HFFc6 (cell line): ENCODE results near the gene RAPGEF1. TPM values are rescaled to one million over a fixed set of nuclear protein-coding genes. Genes with fewer than 3 reads are reported as not detected.
"Not testable (repeated sequence)": the region's sequence is repeated elsewhere in the genome, so short reads cannot be mapped to it uniquely, and the experiment has no call there.

Experiments used
- DNase-seq: peaks from one replicate; pipeline ENCODE4 v3.0.0-alpha.2; 2018
- H3K27ac Mint-ChIP-seq: 2 replicates; pipeline ENCODE4 v1.8.0; 2020; ENCODE audit warnings: mild to moderate bottlenecking, mixed read lengths
- H3K27me3 Mint-ChIP-seq: 2 replicates; pipeline ENCODE4 v1.8.0; 2021; ENCODE audit warnings: mild to moderate bottlenecking, moderate library complexity, mixed read lengths; ENCODE audit not compliant: insufficient read depth
- H3K36me3 Mint-ChIP-seq: 2 replicates; pipeline ENCODE4 v1.8.0; 2021; ENCODE audit warnings: low read depth, mixed read lengths
- H3K4me1 Mint-ChIP-seq: 2 replicates; pipeline ENCODE4 v1.8.0; 2020; ENCODE audit warnings: low read depth, mixed read lengths
- H3K4me3 Mint-ChIP-seq: 2 replicates; pipeline ENCODE4 v1.8.0; 2020; ENCODE audit warnings: mild to moderate bottlenecking, moderate library complexity, mixed read lengths
- H3K9me3 Mint-ChIP-seq: 2 replicates; pipeline ENCODE4 v1.8.0; 2020; ENCODE audit warnings: mild to moderate bottlenecking, mixed read lengths
- total RNA-seq, 6 experiments: library from RNA; stranded (reverse); fragmentation: NEBNext Ultra II Directional; extraction: Animal tissue kit (Norgen Biotek cat#: 25700); gene quantifications; 2 replicates in 1 of 6; 3 replicates in 5 of 6; pipeline ENCODE4 v1.2.3, GENCODE V29; 2021
- TF ChIP-seq, protein P1 (sequence below): fragments of 200-600 bp; sonication (generic); IDR thresholded peaks from 2 replicates; pipeline ENCODE4 v1.5.0; 2021; ENCODE audit warnings: antibody characterized with exemption, mild to moderate bottlenecking

Gene RAPGEF1
- total RNA-seq, 6 experiments from 2014 or later, result 38.6 to 46.6 (median 42.3) TPM

DNA sequence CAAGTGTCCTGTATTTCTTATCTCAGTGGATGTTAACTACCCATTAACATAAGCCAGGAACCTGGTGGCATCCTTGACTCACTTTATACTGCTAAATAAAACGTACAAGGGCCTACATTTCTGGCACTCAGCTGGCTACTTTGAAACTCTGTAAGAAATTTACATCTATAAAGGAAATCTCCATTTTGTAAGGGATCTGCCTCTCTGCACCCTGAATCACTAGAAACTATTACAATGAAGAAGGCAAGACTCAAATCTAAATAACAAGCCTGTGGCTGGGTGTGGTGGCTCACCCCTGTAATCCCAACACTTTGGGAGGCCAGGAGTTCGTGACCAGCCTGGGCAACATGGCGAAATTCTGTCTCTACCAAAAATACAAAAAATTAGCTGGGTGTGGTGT is 51.5 kb downstream of the RAPGEF1 start:
- Mint-ChIP-seq H3K9me3 (no peaks in the 10 kb centered on the region), H3K4me1 (no peaks in the 10 kb centered on the region; the same call in 1 of the 2 replicates), H3K27me3 (no peaks in the 10 kb centered on the region; the same call in 1 of the 2 replicates), H3K27ac (no peak overlapping the region), H3K4me3 (no peak overlapping the region), H3K36me3 (peaks cover 10% of the 10 kb centered on the region; the same call in 1 of the 2 replicates)
- DNase-seq, result no peak
- TF ChIP-seq, protein P1, sequence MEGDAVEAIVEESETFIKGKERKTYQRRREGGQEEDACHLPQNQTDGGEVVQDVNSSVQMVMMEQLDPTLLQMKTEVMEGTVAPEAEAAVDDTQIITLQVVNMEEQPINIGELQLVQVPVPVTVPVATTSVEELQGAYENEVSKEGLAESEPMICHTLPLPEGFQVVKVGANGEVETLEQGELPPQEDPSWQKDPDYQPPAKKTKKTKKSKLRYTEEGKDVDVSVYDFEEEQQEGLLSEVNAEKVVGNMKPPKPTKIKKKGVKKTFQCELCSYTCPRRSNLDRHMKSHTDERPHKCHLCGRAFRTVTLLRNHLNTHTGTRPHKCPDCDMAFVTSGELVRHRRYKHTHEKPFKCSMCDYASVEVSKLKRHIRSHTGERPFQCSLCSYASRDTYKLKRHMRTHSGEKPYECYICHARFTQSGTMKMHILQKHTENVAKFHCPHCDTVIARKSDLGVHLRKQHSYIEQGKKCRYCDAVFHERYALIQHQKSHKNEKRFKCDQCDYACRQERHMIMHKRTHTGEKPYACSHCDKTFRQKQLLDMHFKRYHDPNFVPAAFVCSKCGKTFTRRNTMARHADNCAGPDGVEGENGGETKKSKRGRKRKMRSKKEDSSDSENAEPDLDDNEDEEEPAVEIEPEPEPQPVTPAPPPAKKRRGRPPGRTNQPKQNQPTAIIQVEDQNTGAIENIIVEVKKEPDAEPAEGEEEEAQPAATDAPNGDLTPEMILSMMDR, result no peak

DNA sequence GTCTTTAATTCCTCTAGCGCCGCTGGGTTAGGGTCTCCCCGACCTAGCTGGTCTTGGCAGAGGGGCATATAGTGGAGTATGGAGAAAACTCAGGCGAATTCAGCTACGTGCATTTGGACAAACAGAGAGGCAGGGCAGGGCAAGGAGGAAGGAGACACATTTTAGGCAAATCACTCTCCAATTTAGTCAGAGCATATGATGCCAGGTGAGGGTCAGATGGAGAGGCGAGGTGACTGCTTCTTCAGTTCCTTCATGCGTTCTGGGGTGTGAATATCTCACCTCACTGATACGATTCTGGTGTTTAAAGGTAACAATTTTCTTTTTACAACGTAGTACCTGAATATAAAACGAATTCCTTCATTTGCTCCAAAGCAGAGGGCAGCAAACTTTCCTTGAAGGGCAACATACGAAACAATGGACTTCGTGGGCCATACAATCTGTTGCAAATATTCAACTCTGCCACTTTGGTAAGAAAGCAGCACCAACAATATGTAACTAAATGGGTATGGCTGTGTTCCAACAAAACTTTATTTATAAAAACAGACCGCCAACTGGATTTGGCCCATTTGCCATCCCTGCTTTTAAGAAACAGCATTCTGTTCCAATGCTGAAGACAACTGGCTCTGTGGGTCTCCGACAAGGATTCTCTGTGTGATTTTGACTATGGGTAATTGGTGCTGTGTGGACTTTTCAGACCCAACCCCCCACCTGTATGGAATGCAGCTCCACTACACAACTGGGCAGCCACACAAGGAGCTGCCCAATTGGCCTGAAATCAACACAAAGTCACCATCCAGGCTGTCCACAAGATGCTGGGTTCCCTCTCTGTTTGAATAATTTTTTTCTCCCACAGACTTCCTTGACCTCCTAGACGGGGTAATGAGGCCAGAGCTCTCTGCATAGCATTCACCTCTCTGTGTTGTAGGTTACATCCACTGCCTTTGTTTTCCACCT is 53.8 kb downstream of the RAPGEF1 start:
- TF ChIP-seq, protein P1, result no peak
- no peaks in the 10 kb centered on the region; the same call in 1 of the 2 replicates for H3K27me3 Mint-ChIP-seq
- no peaks in the 10 kb centered on the region for H3K9me3 Mint-ChIP-seq
- H3K36me3 Mint-ChIP-seq, result peaks cover 10% of the 10 kb centered on the region; the same call in 1 of the 2 replicates
- DNase-seq, result no peak
- H3K4me3 Mint-ChIP-seq, result no peak overlapping the region
- H3K27ac Mint-ChIP-seq, result no peak overlapping the region
- H3K4me1 Mint-ChIP-seq, result no peaks in the 10 kb centered on the region

GRCh38 chr9:131683094-131683493 is 56.8 kb downstream of the RAPGEF1 start:
- Mint-ChIP-seq H3K4me1 (peaks cover 25% of the 10 kb centered on the region), H3K36me3 (peaks cover 19% of the 10 kb centered on the region)
- not testable (repeated sequence) for DNase-seq, H3K4me3 Mint-ChIP-seq, H3K27me3 Mint-ChIP-seq, H3K9me3 Mint-ChIP-seq, H3K27ac Mint-ChIP-seq

GRCh38 chr9:131682261-131682660 is 57.6 kb downstream of the RAPGEF1 start:
- no peaks in the 10 kb centered on the region for H3K9me3 Mint-ChIP-seq
- TF ChIP-seq, protein P1, result no peak
- no peak for DNase-seq
- no peak overlapping the region for H3K4me3 Mint-ChIP-seq
- peaks cover 33% of the 10 kb centered on the region for H3K4me1 Mint-ChIP-seq
- no peak overlapping the region for H3K27ac Mint-ChIP-seq
- H3K27me3 Mint-ChIP-seq, result no peaks in the 10 kb centered on the region; the same call in none of the 2 replicates
- peaks cover 19% of the 10 kb centered on the region for H3K36me3 Mint-ChIP-seq

DNA sequence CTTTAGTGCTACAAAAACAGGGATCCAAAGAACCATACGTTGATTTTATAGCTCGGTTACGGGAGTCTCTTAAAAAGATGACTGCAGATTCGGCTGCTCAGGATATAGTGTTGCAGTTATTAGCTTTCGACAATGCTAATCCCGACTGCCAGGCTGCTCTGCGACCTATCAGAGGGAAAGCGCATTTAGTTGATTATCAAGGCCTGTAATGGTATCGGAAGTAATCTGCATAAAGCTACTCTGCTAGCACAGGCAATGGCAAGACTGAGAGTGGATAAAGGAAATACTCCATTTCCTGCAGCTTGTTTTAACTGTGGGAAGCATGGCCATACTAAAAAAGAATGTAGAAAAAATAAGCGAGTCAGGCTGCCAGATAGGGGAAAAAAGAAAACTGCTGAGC is 58.0 kb downstream of the RAPGEF1 start:
- not testable (repeated sequence) for DNase-seq, H3K27me3 Mint-ChIP-seq, H3K4me3 Mint-ChIP-seq, H3K9me3 Mint-ChIP-seq, H3K27ac Mint-ChIP-seq
- peaks cover 19% of the 10 kb centered on the region for H3K36me3 Mint-ChIP-seq
- peaks cover 38% of the 10 kb centered on the region for H3K4me1 Mint-ChIP-seq

DNA sequence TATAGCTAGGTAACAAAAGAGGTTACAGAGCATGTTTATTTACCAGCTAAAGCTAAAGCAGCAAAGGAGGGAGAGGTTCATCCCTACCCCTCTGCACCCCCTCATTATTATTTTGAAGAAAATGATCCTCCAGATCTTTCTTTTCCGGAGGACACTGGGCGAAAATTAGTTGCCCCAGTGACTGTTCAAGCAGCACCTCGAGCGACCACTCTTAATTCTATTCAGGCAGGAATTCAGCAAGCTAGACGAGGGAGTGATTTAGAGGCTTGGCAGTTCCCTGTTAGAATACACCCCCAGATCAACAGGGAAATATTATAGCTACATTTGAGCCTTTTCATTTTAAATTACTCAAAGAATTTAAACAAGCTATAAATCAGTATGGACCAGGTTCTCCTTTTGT is 58.8 kb downstream of the RAPGEF1 start:
- not testable (repeated sequence) for H3K27me3 Mint-ChIP-seq, H3K9me3 Mint-ChIP-seq, H3K4me3 Mint-ChIP-seq, DNase-seq, H3K27ac Mint-ChIP-seq
- peaks cover 19% of the 10 kb centered on the region for H3K36me3 Mint-ChIP-seq
- H3K4me1 Mint-ChIP-seq, result peaks cover 45% of the 10 kb centered on the region
